HG02840 (cell line): ENCODE measurements around the gene PPIF.

Source experiments
- ATAC-seq: cut with Tn5 transposase; IDR thresholded peaks from one replicate; pipeline ENCODE4 v1.9.1; 2021; ENCODE audit warnings: mild to moderate bottlenecking, moderate library complexity, moderate number of reproducible peaks; ENCODE audit not compliant: unreplicated experiment, low FRiP score

PPIF gene

GRCh38 chr10:79397575-79398303 is 50.5 kb downstream of the PPIF start:
- ATAC-seq = no peak

- ATAC-seq = no peak
These were observed 51.4 kb downstream of the PPIF start for GRCh38 chr10:79398642-79399041.

- no peak for ATAC-seq
These were observed 52.1 kb downstream of the PPIF start for GRCh38 chr10:79399223-79399831.

- ATAC-seq = no peak
These were observed 53.1 kb downstream of the PPIF start for GRCh38 chr10:79400146-79401004.

- no peak for ATAC-seq
These were observed 54.0 kb downstream of the PPIF start for GRCh38 chr10:79401015-79401921.

- ATAC-seq = no peak
These were observed 55.3 kb downstream of the PPIF start for GRCh38 chr10:79402625-79402946.

GRCh38 chr10:79402951-79403350 is 55.7 kb downstream of the PPIF start:
- ATAC-seq = no peak

GRCh38 chr10:79403441-79404230 is 56.4 kb downstream of the PPIF start:
- ATAC-seq = no peak

- no peak for ATAC-seq
These were observed 57.0 kb downstream of the PPIF start for GRCh38 chr10:79404231-79404609.

GRCh38 chr10:79404690-79405131 is 57.4 kb downstream of the PPIF start:
- ATAC-seq = no peak
